Uterus (tissue), 2 donors: ENCODE measurements around the gene PRIMA1.

Experiments
- POLR2A ChIP-seq, 2 donors: fragments of 450-650 bp; IDR thresholded peaks; one replicate each; pipeline ENCODE4 v1.6.1; 2016; ENCODE audit warnings: antibody characterized with exemption in 2 of 2, mild to moderate bottlenecking in 1 of 2, moderate library complexity in 1 of 2
- TF ChIP-seq, protein P1 (sequence below), 4 experiments: fragments of 200-600 bp in 2 of 4; fragments of 450-650 bp in 2 of 4; sonication (generic) in 2 of 4; IDR thresholded peaks; one replicate each; pipeline ENCODE4 v1.5.1; 2016 to 2019; ENCODE audit warnings: antibody characterized with exemption in 4 of 4, mild to moderate bottlenecking in 2 of 4, moderate library complexity in 1 of 4

DNA sequence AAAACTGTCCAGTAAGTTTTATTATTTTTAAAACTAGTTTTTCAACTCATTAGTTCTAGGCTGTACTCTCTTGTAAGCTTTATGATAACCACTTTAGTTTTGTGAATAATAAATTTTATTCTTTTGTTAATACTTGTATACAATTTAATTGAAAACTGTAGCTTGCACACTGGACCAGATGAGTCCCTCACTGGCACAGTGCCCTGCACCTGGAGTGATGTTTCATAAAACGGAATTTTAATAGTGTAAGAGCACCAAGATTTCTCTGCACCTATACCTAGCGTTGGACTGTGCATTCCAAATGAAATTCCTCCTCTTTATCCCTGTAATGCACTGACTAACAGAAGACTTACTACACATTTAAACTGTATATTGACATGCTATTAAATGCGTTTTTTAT is 80.8 kb downstream of the PRIMA1 start:
- TF ChIP-seq, protein P1, sequence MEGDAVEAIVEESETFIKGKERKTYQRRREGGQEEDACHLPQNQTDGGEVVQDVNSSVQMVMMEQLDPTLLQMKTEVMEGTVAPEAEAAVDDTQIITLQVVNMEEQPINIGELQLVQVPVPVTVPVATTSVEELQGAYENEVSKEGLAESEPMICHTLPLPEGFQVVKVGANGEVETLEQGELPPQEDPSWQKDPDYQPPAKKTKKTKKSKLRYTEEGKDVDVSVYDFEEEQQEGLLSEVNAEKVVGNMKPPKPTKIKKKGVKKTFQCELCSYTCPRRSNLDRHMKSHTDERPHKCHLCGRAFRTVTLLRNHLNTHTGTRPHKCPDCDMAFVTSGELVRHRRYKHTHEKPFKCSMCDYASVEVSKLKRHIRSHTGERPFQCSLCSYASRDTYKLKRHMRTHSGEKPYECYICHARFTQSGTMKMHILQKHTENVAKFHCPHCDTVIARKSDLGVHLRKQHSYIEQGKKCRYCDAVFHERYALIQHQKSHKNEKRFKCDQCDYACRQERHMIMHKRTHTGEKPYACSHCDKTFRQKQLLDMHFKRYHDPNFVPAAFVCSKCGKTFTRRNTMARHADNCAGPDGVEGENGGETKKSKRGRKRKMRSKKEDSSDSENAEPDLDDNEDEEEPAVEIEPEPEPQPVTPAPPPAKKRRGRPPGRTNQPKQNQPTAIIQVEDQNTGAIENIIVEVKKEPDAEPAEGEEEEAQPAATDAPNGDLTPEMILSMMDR (IDR thresholded peaks at IDR 0.05): no peak
- TF ChIP-seq POLR2A (IDR thresholded peaks at IDR 0.05): no peak
